Kidney epithelial cell (primary cell): ENCODE data around the gene TRIM44. TPM values are rescaled to one million over a fixed set of nuclear protein-coding genes. Genes with fewer than 3 reads are reported as not detected.

Experiments used
- DNase-seq: peaks from one replicate; pipeline ENCODE4 v3.0.0-alpha.2; 2010; ENCODE audit warnings: low read depth
- H3K27me3 ChIP-seq: 2 replicates; pipeline ENCODE4 v1.6.0; 2011; ENCODE audit warnings: low read length; ENCODE audit not compliant: control insufficient read depth, insufficient read depth
- H3K36me3 ChIP-seq: 2 replicates; pipeline ENCODE4 v1.5.1; 2011; ENCODE audit warnings: low read length; ENCODE audit not compliant: control insufficient read depth, insufficient read depth
- H3K4me3 ChIP-seq: 2 replicates; pipeline ENCODE4 v1.5.1; 2011; ENCODE audit warnings: low read depth, mild to moderate bottlenecking, control low read depth, low read length
- CTCF ChIP-seq: IDR thresholded peaks from 2 replicates; pipeline ENCODE4 v1.5.1; 2011; ENCODE audit warnings: mild to moderate bottlenecking, moderate library complexity, low read length, control low read depth, inconsistent platforms; ENCODE audit not compliant: insufficient read depth, poor library complexity, severe bottlenecking
- total RNA-seq: library from RNA; depleted of rRNA; stranded (reverse); fragments of >200 nt; gene quantifications from 2 replicates; pipeline ENCODE4 v1.2.3, GENCODE V29; 2015

Gene TRIM44
- total RNA-seq, 1 donor from 2014 or later: 40.9 TPM

GRCh38 chr11:35861191-35861590, 198.6 kb downstream of the TRIM44 start:
- H3K36me3 ChIP-seq: no peaks in the 10 kb centered on the region

GRCh38 chr11:35862666-35863065, 200.1 kb downstream of the TRIM44 start:
- no peaks in the 10 kb centered on the region for H3K27me3 ChIP-seq
- TF ChIP-seq CTCF: no peak
- H3K4me3 ChIP-seq: no peak overlapping the region
- no peak for DNase-seq
- H3K36me3 ChIP-seq: no peaks in the 10 kb centered on the region

More at GRCh38 chr11:35861191-35861590, 198.6 kb downstream of the TRIM44 start:
- DNase-seq: no peak
- H3K4me3 ChIP-seq: no peak overlapping the region
- no peaks in the 10 kb centered on the region for H3K27me3 ChIP-seq
- no peak for TF ChIP-seq CTCF

- no peak for TF ChIP-seq CTCF
- no peak for DNase-seq
- no peaks in the 10 kb centered on the region for H3K36me3 ChIP-seq
- no peak overlapping the region for H3K4me3 ChIP-seq
- no peaks in the 10 kb centered on the region for H3K27me3 ChIP-seq
Measured at GRCh38 chr11:35864131-35864530, 201.6 kb downstream of the TRIM44 start.

GRCh38 chr11:35866601-35867000, 204.0 kb downstream of the TRIM44 start:
- DNase-seq: no peak
- Histone ChIP-seq H3K36me3 (no peaks in the 10 kb centered on the region), H3K27me3 (no peaks in the 10 kb centered on the region), H3K4me3 (no peak overlapping the region)
- TF ChIP-seq CTCF: no peak

Other genes starting within 250 kb of the TRIM44 start
- gene SLC1A2, start 243.2 kb upstream of the TRIM44 start, total RNA-seq: not detected in 2 replicates
- gene PAMR1, start 137.2 kb upstream of the TRIM44 start, total RNA-seq: 0.75 and 0.84 TPM in 2 replicates
- 36.1 and 37.2 TPM in 2 replicates for gene FJX1, start 44.3 kb upstream of the TRIM44 start, total RNA-seq